ENCODE data around the gene GLIS1. TPM values are rescaled to one million over a fixed set of nuclear protein-coding genes. Genes with fewer than 3 reads are reported as not detected.

The GLIS1 gene
- total and polyA plus RNA-seq, 5 donors from 2014 or later: not detected

- Histone ChIP-seq H3K4me3 (ENCODE audit: low read depth, low read length) (no peak overlapping the region), H3K36me3 (ENCODE audit: control insufficient read depth, insufficient read depth, low read length) (no peaks in the 10 kb centered on the region), H3K9me3 (ENCODE audit: control insufficient read depth in 2 of 2, low read length in 2 of 2) (no peaks in the 10 kb centered on the region), H3K27ac (ENCODE audit: insufficient read depth, low read length, poor library complexity, severe bottlenecking) (no peak overlapping the region), H3K27me3 (ENCODE audit: control insufficient read depth, insufficient read depth, low read length) (no peaks in the 10 kb centered on the region), H3K4me1 (ENCODE audit: control insufficient read depth, insufficient read depth, low read length, poor library complexity, severe bottlenecking) (no peaks in the 10 kb centered on the region)
- H3K27me3 Mint-ChIP-seq: no peaks in the 10 kb centered on the region
- H3K36me3 Mint-ChIP-seq: no peaks in the 10 kb centered on the region
- no peak overlapping the region for H3K27ac Mint-ChIP-seq
- no peaks in the 10 kb centered on the region for H3K4me1 Mint-ChIP-seq
- no peak for ATAC-seq (ENCODE audit: low read depth in 2 of 2)
- H3K9me3 Mint-ChIP-seq: peaks cover 0 to 2% (median 0%) of the 10 kb centered on the region in 7 donors
- no peak for DNase-seq
- H3K4me3 Mint-ChIP-seq: no peak overlapping the region
These were observed 196.4 kb downstream of the GLIS1 start for GRCh38 chr1:53542551-53542950.

GRCh38 chr1:53541761-53542550 lies 197.0 kb downstream of the GLIS1 start:
- Mint-ChIP-seq H3K36me3 (no peaks in the 10 kb centered on the region), H3K27ac (no peak overlapping the region), H3K9me3 (peaks cover 0 to 2% (median 0%) of the 10 kb centered on the region in 7 donors), H3K4me1 (no peaks in the 10 kb centered on the region), H3K4me3 (no peak overlapping the region), H3K27me3 (no peaks in the 10 kb centered on the region)
- DNase-seq: peak in 1 of 3 donors; percentile 12
- no peaks in the 10 kb centered on the region for H3K36me3 ChIP-seq (ENCODE audit: control insufficient read depth, insufficient read depth, low read length)
- no peaks in the 10 kb centered on the region for H3K4me1 ChIP-seq (ENCODE audit: control insufficient read depth, insufficient read depth, low read length, poor library complexity, severe bottlenecking)
- no peaks in the 10 kb centered on the region for H3K27me3 ChIP-seq (ENCODE audit: control insufficient read depth, insufficient read depth, low read length)
- no peak overlapping the region for H3K27ac ChIP-seq (ENCODE audit: insufficient read depth, low read length, poor library complexity, severe bottlenecking)
- H3K9me3 ChIP-seq (ENCODE audit: control insufficient read depth in 2 of 2, low read length in 2 of 2): no peaks in the 10 kb centered on the region
- ATAC-seq (ENCODE audit: low read depth in 2 of 2): no peak
- H3K4me3 ChIP-seq (ENCODE audit: low read depth, low read length): no peak overlapping the region

- Mint-ChIP-seq H3K4me3 (no peak overlapping the region), H3K27ac (no peak overlapping the region), H3K36me3 (no peaks in the 10 kb centered on the region), H3K4me1 (no peaks in the 10 kb centered on the region), H3K27me3 (no peaks in the 10 kb centered on the region), H3K9me3 (peaks cover 0 to 2% (median 0%) of the 10 kb centered on the region in 7 donors)
- Histone ChIP-seq H3K36me3 (ENCODE audit: control insufficient read depth, insufficient read depth, low read length) (no peaks in the 10 kb centered on the region), H3K27ac (ENCODE audit: insufficient read depth, low read length, poor library complexity, severe bottlenecking) (no peak overlapping the region), H3K4me3 (ENCODE audit: low read depth, low read length) (no peak overlapping the region), H3K27me3 (ENCODE audit: control insufficient read depth, insufficient read depth, low read length) (no peaks in the 10 kb centered on the region), H3K4me1 (ENCODE audit: control insufficient read depth, insufficient read depth, low read length, poor library complexity, severe bottlenecking) (no peaks in the 10 kb centered on the region), H3K9me3 (ENCODE audit: control insufficient read depth in 2 of 2, low read length in 2 of 2) (no peaks in the 10 kb centered on the region)
- DNase-seq (no peak), ATAC-seq (ENCODE audit: low read depth in 2 of 2) (no peak)
These were observed 197.7 kb downstream of the GLIS1 start for GRCh38 chr1:53541263-53541625.

- Histone ChIP-seq H3K4me1 (ENCODE audit: control insufficient read depth, insufficient read depth, low read length, poor library complexity, severe bottlenecking) (no peaks in the 10 kb centered on the region), H3K27me3 (ENCODE audit: control insufficient read depth, insufficient read depth, low read length) (no peaks in the 10 kb centered on the region), H3K36me3 (ENCODE audit: control insufficient read depth, insufficient read depth, low read length) (no peaks in the 10 kb centered on the region), H3K27ac (ENCODE audit: insufficient read depth, low read length, poor library complexity, severe bottlenecking) (no peak overlapping the region), H3K4me3 (ENCODE audit: low read depth, low read length) (no peak overlapping the region), H3K9me3 (ENCODE audit: control insufficient read depth in 2 of 2, low read length in 2 of 2) (no peaks in the 10 kb centered on the region)
- no peak for DNase-seq
- Mint-ChIP-seq H3K27ac (no peak overlapping the region), H3K27me3 (no peaks in the 10 kb centered on the region), H3K4me1 (no peaks in the 10 kb centered on the region), H3K4me3 (no peak overlapping the region), H3K36me3 (no peaks in the 10 kb centered on the region), H3K9me3 (peaks cover 0 to 1% (median 0%) of the 10 kb centered on the region in 7 donors)
- no peak for ATAC-seq (ENCODE audit: low read depth in 2 of 2)
These were observed 198.2 kb downstream of the GLIS1 start for GRCh38 chr1:53540604-53541262.

GRCh38 chr1:53539711-53540603 lies 199.0 kb downstream of the GLIS1 start:
- Histone ChIP-seq H3K27me3 (ENCODE audit: control insufficient read depth, insufficient read depth, low read length) (no peaks in the 10 kb centered on the region), H3K27ac (ENCODE audit: insufficient read depth, low read length, poor library complexity, severe bottlenecking) (no peak overlapping the region), H3K4me3 (ENCODE audit: low read depth, low read length) (no peak overlapping the region), H3K9me3 (ENCODE audit: control insufficient read depth in 2 of 2, low read length in 2 of 2) (no peaks in the 10 kb centered on the region), H3K4me1 (ENCODE audit: control insufficient read depth, insufficient read depth, low read length, poor library complexity, severe bottlenecking) (no peaks in the 10 kb centered on the region), H3K36me3 (ENCODE audit: control insufficient read depth, insufficient read depth, low read length) (no peaks in the 10 kb centered on the region)
- H3K4me1 Mint-ChIP-seq: no peaks in the 10 kb centered on the region
- no peak overlapping the region for H3K4me3 Mint-ChIP-seq
- DNase-seq (no peak), ATAC-seq (ENCODE audit: low read depth in 2 of 2) (no peak)
- H3K36me3 Mint-ChIP-seq: no peaks in the 10 kb centered on the region
- no peaks in the 10 kb centered on the region for H3K27me3 Mint-ChIP-seq
- no peaks in the 10 kb centered on the region for H3K9me3 Mint-ChIP-seq
- no peak overlapping the region for H3K27ac Mint-ChIP-seq

GRCh38 chr1:53539226-53539625 lies 199.7 kb downstream of the GLIS1 start:
- Histone ChIP-seq H3K4me3 (ENCODE audit: low read depth, low read length) (no peak overlapping the region), H3K9me3 (ENCODE audit: control insufficient read depth in 2 of 2, low read length in 2 of 2) (no peaks in the 10 kb centered on the region), H3K36me3 (ENCODE audit: control insufficient read depth, insufficient read depth, low read length) (no peaks in the 10 kb centered on the region), H3K27ac (ENCODE audit: insufficient read depth, low read length, poor library complexity, severe bottlenecking) (no peak overlapping the region), H3K4me1 (ENCODE audit: control insufficient read depth, insufficient read depth, low read length, poor library complexity, severe bottlenecking) (no peaks in the 10 kb centered on the region), H3K27me3 (ENCODE audit: control insufficient read depth, insufficient read depth, low read length) (no peaks in the 10 kb centered on the region)
- no peaks in the 10 kb centered on the region for H3K27me3 Mint-ChIP-seq
- no peaks in the 10 kb centered on the region for H3K36me3 Mint-ChIP-seq
- no peak for ATAC-seq (ENCODE audit: low read depth in 2 of 2)
- H3K9me3 Mint-ChIP-seq: no peaks in the 10 kb centered on the region
- H3K27ac Mint-ChIP-seq: no peak overlapping the region
- no peak for DNase-seq
- no peaks in the 10 kb centered on the region for H3K4me1 Mint-ChIP-seq
- no peak overlapping the region for H3K4me3 Mint-ChIP-seq

- ATAC-seq (ENCODE audit: low read depth in 2 of 2) (no peak), DNase-seq (no peak)
- H3K9me3 ChIP-seq (ENCODE audit: control insufficient read depth in 2 of 2, low read length in 2 of 2): no peaks in the 10 kb centered on the region
- H3K4me1 ChIP-seq (ENCODE audit: control insufficient read depth, insufficient read depth, low read length, poor library complexity, severe bottlenecking): no peaks in the 10 kb centered on the region
- no peak overlapping the region for H3K4me3 ChIP-seq (ENCODE audit: low read depth, low read length)
- H3K4me3 Mint-ChIP-seq: no peak overlapping the region
- peak overlapping the region in 1 of 3 donors; percentile 44 for H3K27ac Mint-ChIP-seq
- no peaks in the 10 kb centered on the region for H3K27me3 Mint-ChIP-seq
- H3K36me3 ChIP-seq (ENCODE audit: control insufficient read depth, insufficient read depth, low read length): no peaks in the 10 kb centered on the region
- no peaks in the 10 kb centered on the region for H3K4me1 Mint-ChIP-seq
- no peaks in the 10 kb centered on the region for H3K27me3 ChIP-seq (ENCODE audit: control insufficient read depth, insufficient read depth, low read length)
- H3K9me3 Mint-ChIP-seq: no peaks in the 10 kb centered on the region
- no peaks in the 10 kb centered on the region for H3K36me3 Mint-ChIP-seq
- no peak overlapping the region for H3K27ac ChIP-seq (ENCODE audit: insufficient read depth, low read length, poor library complexity, severe bottlenecking)
These were observed 202.4 kb downstream of the GLIS1 start for GRCh38 chr1:53536606-53537005.
